Pericardium fibroblast (primary cell): ENCODE results near the gene S100B. TPM values are rescaled to one million over a fixed set of nuclear protein-coding genes. Genes with fewer than 3 reads are reported as not detected.

ENCODE experiments used
- total RNA-seq: library from RNA; depleted of rRNA; stranded (reverse); fragments of >200 nt; gene quantifications from 2 replicates; pipeline ENCODE4 v1.2.3, GENCODE V29; 2015

The S100B gene
- 0.09 and 0.70 TPM in 2 replicates for total RNA-seq

DNA sequence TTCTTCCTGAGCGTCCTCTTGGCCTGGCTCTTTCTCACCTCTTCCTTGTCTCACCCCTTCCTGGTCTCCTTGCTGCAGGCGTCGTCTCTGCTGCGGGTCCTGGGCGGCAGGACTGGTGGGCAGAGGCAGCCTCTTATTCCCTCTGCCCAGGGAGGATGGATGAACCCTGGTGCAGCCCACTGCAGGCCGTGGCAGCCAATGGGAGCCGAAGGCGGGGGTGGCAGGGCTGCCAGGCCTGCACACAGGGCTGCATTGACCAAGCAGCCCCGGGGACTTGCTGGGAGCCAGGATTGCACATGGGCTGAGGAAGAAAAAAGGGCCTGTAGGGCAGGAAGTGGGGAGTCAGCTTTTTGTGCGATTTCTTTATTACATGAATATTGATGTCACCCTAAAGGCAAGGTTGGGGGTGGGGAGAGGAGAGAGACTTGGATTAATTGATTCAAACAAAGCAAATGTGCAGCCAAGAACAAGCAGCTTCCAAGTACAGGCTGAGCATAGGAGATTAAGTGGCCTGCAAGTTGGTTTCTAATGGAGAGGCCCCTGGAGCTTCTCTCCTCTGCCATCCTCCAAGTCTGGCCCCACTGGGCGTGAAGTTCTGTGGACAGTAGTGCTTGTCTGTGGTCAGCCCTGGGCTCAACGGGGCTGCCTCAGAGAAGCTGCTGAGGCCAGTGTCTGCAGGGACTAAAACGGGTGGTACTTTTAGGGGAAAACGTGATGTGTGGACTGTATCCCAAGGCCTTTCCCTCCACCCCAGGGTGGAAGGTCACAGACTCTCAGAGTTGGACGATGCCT is at the start of gene S100B:
Gene S100B, minus strand, starts transcription at position 108 of the 792 bp plus-strand sequence. CDS start 2,667 bp downstream, outside the sequence.

GRCh38 chr21:46635324-46636180 is 30.7 kb upstream of the S100B start, which contains the start of gene PRMT2:
PRMT2 (plus strand) TSS chr21:46635674; CDS start chr21:46636952, 1,278 bp downstream.

Other genes with a start within 250 kb of the S100B start
- gene DIP2A, start 146.2 kb downstream of the S100B start, total RNA-seq: 8.9 and 15.3 TPM in 2 replicates
- 87.9 and 88.9 TPM in 2 replicates for gene PRMT2, start 30.6 kb upstream of the S100B start, total RNA-seq